ENCODE measurements around the gene GAS6. TPM values are rescaled to one million over a fixed set of nuclear protein-coding genes. Genes with fewer than 3 reads are reported as not detected.
"Not testable (repeated sequence)": the region's sequence is repeated elsewhere in the genome, so short reads cannot be mapped to it uniquely, and the experiment has no call there.

The GAS6 gene
- total RNA-seq, 1 donor from 2014 or later = 502 TPM

GRCh38 chr13:113875429-113875815 is 11.5 kb upstream of the GAS6 start:
- no peak overlapping the region for H3K27ac ChIP-seq
- H3K4me1 ChIP-seq = peaks cover 0 to 10% of the 10 kb centered on the region in 2 donors
- intact Hi-C loops (cut with DNase I) = no loop called here
- H3K36me3 ChIP-seq = no peaks in the 10 kb centered on the region
- TF ChIP-seq CTCF (IDR thresholded peaks at IDR 0.05) = no peak
- no peak overlapping the region for H3K4me3 ChIP-seq
- no peak for DNase-seq (ENCODE audit: low spot score in 2 of 2)
- no peaks in the 10 kb centered on the region for H3K27me3 ChIP-seq
- no peaks in the 10 kb centered on the region for H3K9me3 ChIP-seq

- H3K9me3 ChIP-seq = no peaks in the 10 kb centered on the region
- no peaks in the 10 kb centered on the region for H3K27me3 ChIP-seq
- TF ChIP-seq CTCF (IDR thresholded peaks at IDR 0.05) = no peak
- H3K36me3 ChIP-seq = no peaks in the 10 kb centered on the region
- intact Hi-C loops (cut with DNase I) = no loop called here
- no peak overlapping the region for H3K27ac ChIP-seq
- H3K4me1 ChIP-seq = peaks cover 0 to 8% of the 10 kb centered on the region in 2 donors
- no peak for DNase-seq (ENCODE audit: low spot score in 2 of 2)
- no peak overlapping the region for H3K4me3 ChIP-seq
These were observed 10.9 kb upstream of the GAS6 start for GRCh38 chr13:113874579-113875428.

- H3K27me3 ChIP-seq = no peaks in the 10 kb centered on the region
- no peak overlapping the region for H3K27ac ChIP-seq
- intact Hi-C loops (cut with DNase I) = no loop called here
- no peak overlapping the region for H3K4me3 ChIP-seq
- no peak for DNase-seq (ENCODE audit: low spot score in 2 of 2)
- H3K4me1 ChIP-seq = peaks cover 0 to 2% of the 10 kb centered on the region in 2 donors
- no peak for TF ChIP-seq CTCF (IDR thresholded peaks at IDR 0.05)
- no peaks in the 10 kb centered on the region for H3K36me3 ChIP-seq
- no peaks in the 10 kb centered on the region for H3K9me3 ChIP-seq
These were observed 10.3 kb upstream of the GAS6 start for GRCh38 chr13:113874177-113874576.

GRCh38 chr13:113869263-113869662 is 5.4 kb upstream of the GAS6 start:
- Histone ChIP-seq H3K4me1 (peaks cover 2 to 3% of the 10 kb centered on the region in 2 donors), H3K27ac (no peak overlapping the region), H3K27me3 (no peaks in the 10 kb centered on the region), H3K4me3 (no peak overlapping the region), H3K9me3 (no peaks in the 10 kb centered on the region), H3K36me3 (no peaks in the 10 kb centered on the region)
- DNase-seq (ENCODE audit: low spot score in 2 of 2) = no peak
- intact Hi-C loops (cut with DNase I) = loop anchor here (10.0 kb wide), 1 partner anchor 454 kb away; no protein-coding TSS in a partner anchor
- TF ChIP-seq CTCF (IDR thresholded peaks at IDR 0.05) = no peak

GRCh38 chr13:113867913-113868312 is 4.0 kb upstream of the GAS6 start:
- H3K4me1 ChIP-seq; H3K9me3 ChIP-seq; H3K27me3 ChIP-seq; DNase-seq (ENCODE audit: low spot score in 2 of 2); H3K4me3 ChIP-seq; H3K36me3 ChIP-seq; H3K27ac ChIP-seq: not testable (repeated sequence)
- intact Hi-C loops (cut with DNase I) = loop anchor here (10.0 kb wide), 1 partner anchor 453 kb away; no protein-coding TSS in a partner anchor

GRCh38 chr13:113865427-113865826 is 1.6 kb upstream of the GAS6 start:
- no peaks in the 10 kb centered on the region for H3K9me3 ChIP-seq
- intact Hi-C loops (cut with DNase I) = loop anchor here (1.0 to 10.0 kb wide), 3 partner anchors 15 to 451 kb away; no protein-coding TSS in a partner anchor
- peaks cover 7 to 20% of the 10 kb centered on the region in 2 donors for H3K4me1 ChIP-seq
- DNase-seq (ENCODE audit: low spot score in 2 of 2) = no peak
- no peak overlapping the region for H3K27ac ChIP-seq
- H3K4me3 ChIP-seq = no peak overlapping the region
- no peaks in the 10 kb centered on the region for H3K27me3 ChIP-seq
- H3K36me3 ChIP-seq = no peaks in the 10 kb centered on the region
- no peak for TF ChIP-seq CTCF (IDR thresholded peaks at IDR 0.05)
